Mucosa of descending colon (tissue), 3 donors: Measurements from ENCODE around the gene NUDT9. TPM values are rescaled to one million over a fixed set of nuclear protein-coding genes. Genes with fewer than 3 reads are reported as not detected.

Source experiments
- ATAC-seq: fragments of 200-7000 bp; cut with Tn5 transposase; one replicate; pipeline ENCODE4 v1.9.1; 2020; ENCODE audit warnings: mild to moderate bottlenecking, moderate library complexity
- DNase-seq, 3 donors: peaks; one replicate each; pipeline ENCODE4 v3.0.0-alpha.2; 2020
- H3K36me3 ChIP-seq: fragments of 200-600 bp; one replicate; pipeline ENCODE4 v1.8.0; 2021; ENCODE audit warnings: low read depth, mild to moderate bottlenecking
- H3K4me1 ChIP-seq: fragments of 200-600 bp; one replicate; pipeline ENCODE4 v1.8.0; 2021; ENCODE audit warnings: low read depth, mild to moderate bottlenecking
- H3K4me3 ChIP-seq: fragments of 200-600 bp; one replicate; pipeline ENCODE4 v1.8.0; 2021; ENCODE audit warnings: mild to moderate bottlenecking
- H3K9me3 ChIP-seq: fragments of 200-600 bp; one replicate; pipeline ENCODE4 v1.8.0; 2021; ENCODE audit warnings: mild to moderate bottlenecking
- CTCF ChIP-seq: fragments of 200-600 bp; IDR thresholded peaks from one replicate; pipeline ENCODE4 v1.8.0; 2022; ENCODE audit warnings: antibody characterized with exemption, mild to moderate bottlenecking
- intact Hi-C, 2 donors: fragments of 100-400 bp; cut with DNase I in 1 of 2; cut with micrococcal nuclease in 1 of 2; formaldehyde crosslinking; loops; one replicate each; pipeline versions ENCODE4 v1.11.0 to v1.11.1; 2022; cut with DNase I, micrococcal nuclease
- total RNA-seq, 3 donors: library from RNA; stranded (reverse); fragmentation: NEBNext Ultra II Directional in 2 of 3; extraction: Animal tissue kit (Norgen Biotek cat#: 25700) in 2 of 3; gene quantifications; one replicate each; pipeline versions ENCODE4 v1.2.1 to v1.2.4, GENCODE V29; 2021 to 2023
- donor health status: DM: no; HTN: no; CAD: no; lungs with moderate emphysema.
- donor health status: DM: no; HTN: no; CAD: no.
- donor health status: DM: no; HTN: yes; CAD: no.

The NUDT9 gene
- total RNA-seq, 3 donors from 2014 or later, result 32.5 to 35.8 (median 32.8) TPM

GRCh38 chr4:87425711-87426110 lies 3.3 kb downstream of the NUDT9 start:
- Histone ChIP-seq H3K36me3 (no peaks in the 10 kb centered on the region), H3K4me1 (peaks cover 16% of the 10 kb centered on the region), H3K9me3 (no peaks in the 10 kb centered on the region), H3K4me3 (no peak overlapping the region)
- ATAC-seq (no peak), DNase-seq (no peak)
- intact Hi-C loops, result no loop called here
- TF ChIP-seq CTCF, result no peak

DNA sequence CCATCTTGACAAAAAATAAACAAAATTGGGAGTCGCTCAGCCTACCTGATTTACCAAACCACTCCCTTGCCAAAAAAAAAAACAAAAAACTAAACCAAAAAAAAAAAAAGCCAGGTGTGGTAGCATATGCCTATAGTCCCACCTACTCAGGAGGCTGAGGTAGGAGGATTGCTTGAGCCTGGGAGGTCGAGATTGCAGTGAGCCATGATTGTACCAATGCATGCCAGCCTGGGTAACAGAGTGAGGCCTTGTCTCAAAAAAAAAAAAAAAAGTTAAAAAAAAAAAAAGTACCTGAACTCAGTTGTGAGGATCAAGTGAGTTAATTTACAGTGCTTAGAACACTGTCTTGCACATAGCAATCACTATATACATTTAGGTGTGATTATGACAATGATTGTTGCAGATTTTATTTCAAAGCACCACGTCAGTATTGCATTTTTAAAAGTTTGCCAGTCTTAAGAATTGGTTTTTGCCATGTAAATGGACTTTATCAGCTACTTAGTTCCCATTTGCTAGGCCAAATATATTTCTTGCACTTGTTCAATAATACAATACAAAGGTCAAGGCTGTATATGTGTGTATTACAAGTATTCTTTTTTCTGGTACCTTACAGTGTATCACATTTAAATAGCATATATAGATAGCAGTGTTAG lies 4.6 kb downstream of the NUDT9 start:
- intact Hi-C loops, result no loop called here
- H3K4me3 ChIP-seq, result no peak overlapping the region
- no peak for TF ChIP-seq CTCF
- DNase-seq (no peak), ATAC-seq (no peak)
- no peaks in the 10 kb centered on the region for H3K9me3 ChIP-seq
- H3K36me3 ChIP-seq, result no peaks in the 10 kb centered on the region
- H3K4me1 ChIP-seq, result peaks cover 11% of the 10 kb centered on the region

DNA sequence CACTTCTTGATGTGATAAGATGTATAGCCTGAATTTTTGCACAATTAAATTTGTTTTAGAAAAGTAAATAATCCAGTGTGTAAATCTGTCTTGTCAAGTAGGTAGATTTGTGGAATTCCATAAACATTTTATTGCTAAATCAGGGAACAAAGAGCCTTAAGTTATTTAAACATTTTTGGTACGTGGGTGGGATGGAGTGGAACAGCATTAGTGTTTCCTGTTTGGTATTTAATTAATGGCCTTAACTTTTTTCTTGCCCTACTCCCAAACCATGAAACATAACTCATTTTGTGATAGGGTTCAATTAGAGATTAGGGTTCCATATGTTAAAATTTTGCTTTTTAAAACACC lies 5.1 kb downstream of the NUDT9 start:
- DNase-seq (no peak), ATAC-seq (no peak)
- no peak for TF ChIP-seq CTCF
- H3K9me3 ChIP-seq, result no peaks in the 10 kb centered on the region
- intact Hi-C loops, result no loop called here
- H3K36me3 ChIP-seq, result no peaks in the 10 kb centered on the region
- peaks cover 8% of the 10 kb centered on the region for H3K4me1 ChIP-seq
- no peak overlapping the region for H3K4me3 ChIP-seq

DNA sequence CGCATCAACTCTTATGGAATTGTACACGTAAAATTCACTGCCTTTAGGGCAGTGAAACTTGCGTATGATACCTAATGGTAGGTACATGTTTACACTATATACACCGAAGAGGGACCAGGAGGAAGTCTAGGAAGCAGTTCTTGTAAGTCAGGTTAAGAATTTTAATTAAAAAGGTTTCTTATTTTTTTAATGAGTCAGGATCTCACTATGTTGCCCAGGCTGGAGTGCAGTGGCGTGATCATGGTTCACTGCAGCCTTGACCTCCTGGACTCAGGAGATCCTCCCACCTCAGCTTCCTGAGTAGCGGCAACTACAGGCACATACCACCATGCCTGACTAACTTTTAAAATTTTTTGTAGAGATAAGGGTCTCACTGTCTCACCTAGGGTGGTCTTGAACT lies 6.6 kb downstream of the NUDT9 start:
- TF ChIP-seq CTCF, result no peak
- peaks cover 3% of the 10 kb centered on the region for H3K4me1 ChIP-seq
- ATAC-seq (no peak), DNase-seq (no peak)
- no peak overlapping the region for H3K4me3 ChIP-seq
- no peaks in the 10 kb centered on the region for H3K36me3 ChIP-seq
- H3K9me3 ChIP-seq, result no peaks in the 10 kb centered on the region
- intact Hi-C loops, result no loop called here

DNA sequence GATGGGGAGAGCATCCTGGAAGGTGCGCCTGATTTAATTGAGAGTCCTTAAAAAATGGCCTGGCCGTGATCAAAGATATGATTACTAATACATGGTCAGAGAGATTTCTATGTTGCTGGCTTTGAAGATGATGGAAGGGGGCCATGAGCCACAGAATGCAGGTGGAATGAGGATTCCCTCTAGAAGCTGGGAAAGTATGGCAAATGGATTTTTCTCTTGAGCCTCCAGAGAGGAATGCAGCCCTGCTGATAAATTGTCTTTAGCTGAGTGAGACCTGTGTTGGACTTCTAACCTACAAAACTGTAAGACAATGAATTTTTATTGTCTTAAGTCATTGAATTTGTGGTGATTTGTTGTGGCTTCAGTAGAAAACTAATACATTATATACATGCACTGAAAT lies 7.7 kb downstream of the NUDT9 start:
- no peaks in the 10 kb centered on the region for H3K4me1 ChIP-seq
- H3K4me3 ChIP-seq, result no peak overlapping the region
- intact Hi-C loops, result no loop called here
- no peaks in the 10 kb centered on the region for H3K9me3 ChIP-seq
- no peaks in the 10 kb centered on the region for H3K36me3 ChIP-seq
- ATAC-seq (no peak), DNase-seq (no peak)
- TF ChIP-seq CTCF, result no peak

DNA sequence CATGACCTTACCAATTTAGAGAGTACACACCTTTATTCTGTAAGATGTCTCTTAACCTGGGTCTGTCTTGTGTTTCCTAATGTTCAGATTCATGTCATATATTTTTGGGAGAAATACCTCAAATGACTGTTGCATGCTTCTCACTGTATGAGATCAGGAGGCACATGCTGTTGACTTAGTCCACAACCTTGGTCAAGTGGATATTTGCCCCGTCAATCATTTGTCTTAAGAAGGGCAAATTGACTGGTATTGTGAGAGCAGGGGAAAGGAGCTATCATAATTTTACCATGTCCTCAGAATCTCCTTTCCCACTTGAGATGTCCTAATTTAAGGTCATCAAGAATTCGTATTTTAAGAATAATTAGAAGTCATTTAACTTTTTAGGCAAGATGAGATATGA lies 11.0 kb downstream of the NUDT9 start:
- Histone ChIP-seq H3K4me1 (no peaks in the 10 kb centered on the region), H3K36me3 (no peaks in the 10 kb centered on the region), H3K4me3 (no peak overlapping the region), H3K9me3 (no peaks in the 10 kb centered on the region)
- ATAC-seq (no peak), DNase-seq (no peak)
- TF ChIP-seq CTCF, result no peak
- intact Hi-C loops, result no loop called here
